HL-60 (cell line): ENCODE results near the gene ABCF2.

Source experiments
- CTCF ChIP-seq: IDR thresholded peaks from one replicate; pipeline ENCODE4 v1.5.1; 2011; ENCODE audit warnings: low read length, control low read depth, inconsistent platforms; ENCODE audit not compliant: insufficient read depth
- GABPA ChIP-seq: IDR thresholded peaks from 2 replicates; pipeline ENCODE4 v1.6.1; 2012; ENCODE audit warnings: low read depth
- POLR2AphosphoS5 ChIP-seq: IDR thresholded peaks from 2 replicates; pipeline ENCODE4 v1.6.1; 2012; ENCODE audit warnings: low read depth
- REST ChIP-seq: IDR thresholded peaks from 2 replicates; pipeline ENCODE4 v1.6.1; 2012; ENCODE audit warnings: low read depth; ENCODE audit not compliant: insufficient replicate concordance

GRCh38 chr7:151233804-151234203 is 6.8 kb upstream of the ABCF2 start:
- TF ChIP-seq CTCF, result no peak
- TF ChIP-seq REST, result no peak
- no peak for TF ChIP-seq POLR2AphosphoS5
- no peak for TF ChIP-seq GABPA
